Hepatocyte (in vitro differentiated cells): ENCODE results near the gene SBNO2. TPM values are rescaled to one million over a fixed set of nuclear protein-coding genes. Genes with fewer than 3 reads are reported as not detected.

ENCODE experiments used
- DNase-seq: peaks from one replicate; pipeline ENCODE4 v3.0.0-alpha.2; 2016; ENCODE audit warnings: low spot score
- H2AFZ ChIP-seq: fragments of 200-600 bp; sonication (generic); 2 replicates; pipeline ENCODE4 v1.6.0; 2016; ENCODE audit warnings: antibody characterized with exemption, mild to moderate bottlenecking
- H3K27ac ChIP-seq: fragments of 200-600 bp; sonication (generic); 2 replicates; pipeline ENCODE4 v1.5.1; 2016; ENCODE audit warnings: mild to moderate bottlenecking
- H3K27me3 ChIP-seq: fragments of 200-600 bp; sonication (generic); 2 replicates; pipeline ENCODE4 v1.6.1; 2016
- H3K36me3 ChIP-seq: fragments of 200-600 bp; sonication (generic); replicated peaks from 2 replicates; pipeline ENCODE4 v1.5.1; 2016; ENCODE audit warnings: low read depth; ENCODE audit not compliant: insufficient read depth
- H3K4me1 ChIP-seq: fragments of 200-600 bp; sonication (generic); 2 replicates; pipeline ENCODE4 v1.5.1; 2016; ENCODE audit warnings: mild to moderate bottlenecking, moderate library complexity; ENCODE audit not compliant: insufficient read depth
- H3K4me2 ChIP-seq: fragments of 200-600 bp; sonication (generic); 2 replicates; pipeline ENCODE4 v1.6.0; 2016
- H3K4me3 ChIP-seq: fragments of 200-600 bp; sonication (generic); 2 replicates; pipeline ENCODE4 v1.5.1; 2016; ENCODE audit warnings: mild to moderate bottlenecking
- H3K79me2 ChIP-seq: fragments of 200-600 bp; sonication (generic); 2 replicates; pipeline ENCODE4 v1.6.0; 2017; ENCODE audit warnings: mild to moderate bottlenecking
- H3K9me2 ChIP-seq: fragments of 200-600 bp; sonication (generic); replicated peaks from 2 replicates; pipeline ENCODE4 v1.6.0; 2017; ENCODE audit warnings: mild to moderate bottlenecking; ENCODE audit not compliant: insufficient read depth
- H3K9me3 ChIP-seq: fragments of 200-600 bp; sonication (generic); 2 replicates; pipeline ENCODE4 v1.5.1; 2016; ENCODE audit warnings: low read depth, mild to moderate bottlenecking
- H4K20me1 ChIP-seq: fragments of 200-600 bp; sonication (generic); 2 replicates; pipeline ENCODE4 v1.6.0; 2016; ENCODE audit warnings: mild to moderate bottlenecking; ENCODE audit not compliant: insufficient read depth, poor library complexity, severe bottlenecking
- EZH2 ChIP-seq: fragments of 200-600 bp; sonication (generic); IDR thresholded peaks from 2 replicates; pipeline ENCODE4 v1.6.1; 2016; ENCODE audit warnings: antibody characterized with exemption, mild to moderate bottlenecking, borderline replicate concordance
- EZH2phosphoT487 ChIP-seq: fragments of 200-600 bp; sonication (generic); IDR thresholded peaks from one replicate; pipeline ENCODE4 v1.6.1; 2018; ENCODE audit warnings: antibody characterized with exemption, mild to moderate bottlenecking, low read depth, moderate library complexity; ENCODE audit not compliant: unreplicated experiment, severe bottlenecking
- WGBS: methylation state at CpG from one replicate; pipeline ENCODE4 v1.1.6; 2016; ENCODE audit warnings: low lambda C conversion rate; ENCODE audit errors: missing lambda C conversion rate; 5-methylcytosine and 5-hydroxymethylcytosine counted together
- polyA plus RNA-seq: library from polyadenylated mRNA; unstranded; fragments of >200 nt; fragmentation: Nextera tagmentation; extraction: Ambion mirVana; gene quantifications from 2 replicates; pipeline ENCODE4 v1.2.1, GENCODE V29; 2016
- total RNA-seq: library from RNA; depleted of rRNA; stranded (reverse); fragments of >200 nt; gene quantifications from 2 replicates; pipeline ENCODE4 v1.2.3, GENCODE V29; 2014
- TF ChIP-seq, protein P1 (sequence below): fragments of 200-600 bp; sonication (generic); IDR thresholded peaks from 2 replicates; pipeline ENCODE4 v1.5.1; 2016; ENCODE audit warnings: antibody characterized with exemption, mild to moderate bottlenecking; ENCODE audit not compliant: poor library complexity

Gene SBNO2
- total and polyA plus RNA-seq, 2 experiments from 2014 or later = 12.7 to 15.6 TPM

DNA sequence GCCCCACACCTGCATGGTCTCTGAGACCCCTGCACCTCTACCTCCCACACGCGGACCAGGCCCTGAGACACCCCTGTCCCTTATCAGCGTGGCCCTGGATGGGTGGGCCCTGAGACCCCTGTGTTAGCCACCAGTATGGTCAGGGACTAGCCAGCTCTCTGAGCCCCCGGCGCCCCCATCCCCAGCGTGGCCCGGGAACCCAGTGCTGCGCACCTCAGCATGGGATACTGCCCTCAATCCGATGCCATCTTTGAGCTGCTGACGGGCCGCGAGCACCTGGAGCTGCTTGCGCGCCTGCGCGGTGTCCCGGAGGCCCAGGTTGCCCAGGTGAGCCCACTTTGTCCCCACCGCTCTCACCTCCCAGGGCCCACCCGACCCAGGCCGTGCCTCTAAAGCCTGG, 112.1 kb downstream of the SBNO2 start:
- no peaks in the 10 kb centered on the region for H3K9me2 ChIP-seq
- no peak for DNase-seq
- no peak overlapping the region for H3K4me2 ChIP-seq
- peaks cover 23% of the 10 kb centered on the region for H3K4me1 ChIP-seq
- H3K9me3 ChIP-seq = peaks cover 4% of the 10 kb centered on the region
- WGBS = over 99% methylated on average over 20 of the region's 20 CpGs
- no peaks in the 10 kb centered on the region for H4K20me1 ChIP-seq
- TF ChIP-seq EZH2 (no peak), EZH2phosphoT487 (no peak)
- TF ChIP-seq, protein P1, sequence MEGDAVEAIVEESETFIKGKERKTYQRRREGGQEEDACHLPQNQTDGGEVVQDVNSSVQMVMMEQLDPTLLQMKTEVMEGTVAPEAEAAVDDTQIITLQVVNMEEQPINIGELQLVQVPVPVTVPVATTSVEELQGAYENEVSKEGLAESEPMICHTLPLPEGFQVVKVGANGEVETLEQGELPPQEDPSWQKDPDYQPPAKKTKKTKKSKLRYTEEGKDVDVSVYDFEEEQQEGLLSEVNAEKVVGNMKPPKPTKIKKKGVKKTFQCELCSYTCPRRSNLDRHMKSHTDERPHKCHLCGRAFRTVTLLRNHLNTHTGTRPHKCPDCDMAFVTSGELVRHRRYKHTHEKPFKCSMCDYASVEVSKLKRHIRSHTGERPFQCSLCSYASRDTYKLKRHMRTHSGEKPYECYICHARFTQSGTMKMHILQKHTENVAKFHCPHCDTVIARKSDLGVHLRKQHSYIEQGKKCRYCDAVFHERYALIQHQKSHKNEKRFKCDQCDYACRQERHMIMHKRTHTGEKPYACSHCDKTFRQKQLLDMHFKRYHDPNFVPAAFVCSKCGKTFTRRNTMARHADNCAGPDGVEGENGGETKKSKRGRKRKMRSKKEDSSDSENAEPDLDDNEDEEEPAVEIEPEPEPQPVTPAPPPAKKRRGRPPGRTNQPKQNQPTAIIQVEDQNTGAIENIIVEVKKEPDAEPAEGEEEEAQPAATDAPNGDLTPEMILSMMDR = no peak
- H3K27ac ChIP-seq = no peak overlapping the region
- no peaks in the 10 kb centered on the region for H3K79me2 ChIP-seq
- H3K4me3 ChIP-seq = no peak overlapping the region
- peaks cover 3% of the 10 kb centered on the region for H3K27me3 ChIP-seq
- H2AFZ ChIP-seq = no peak overlapping the region
- H3K36me3 ChIP-seq = no peaks in the 10 kb centered on the region

DNA sequence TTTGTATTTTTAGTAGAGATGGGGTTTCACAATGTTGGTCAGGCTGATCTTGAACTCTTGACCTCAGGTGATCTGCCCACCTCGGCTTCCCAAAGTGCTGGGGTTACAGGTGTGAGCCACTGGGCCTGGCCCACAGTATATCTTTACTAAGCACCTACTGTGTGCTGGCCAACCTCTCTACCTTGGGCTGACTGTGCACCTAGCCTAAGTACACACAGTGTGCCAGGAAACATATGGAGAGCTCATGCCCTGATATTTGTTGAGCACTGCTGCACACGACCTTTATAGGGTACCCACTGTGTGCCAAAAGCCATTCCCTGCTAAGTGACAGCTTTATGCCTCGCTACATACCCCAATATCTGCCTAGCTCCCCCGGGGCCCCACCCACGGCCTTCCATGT, 113.4 kb downstream of the SBNO2 start:
- H3K4me3 ChIP-seq = no peak overlapping the region
- no peaks in the 10 kb centered on the region for H4K20me1 ChIP-seq
- no peak overlapping the region for H2AFZ ChIP-seq
- no peaks in the 10 kb centered on the region for H3K9me2 ChIP-seq
- H3K27me3 ChIP-seq = no peaks in the 10 kb centered on the region
- no peak overlapping the region for H3K4me2 ChIP-seq
- no peak overlapping the region for H3K27ac ChIP-seq
- no peak for DNase-seq
- H3K36me3 ChIP-seq = no peaks in the 10 kb centered on the region
- H3K79me2 ChIP-seq = no peaks in the 10 kb centered on the region
- peaks cover 4% of the 10 kb centered on the region for H3K9me3 ChIP-seq
- peaks cover 12% of the 10 kb centered on the region for H3K4me1 ChIP-seq
- WGBS = 87% methylated on average over 5 of the region's 5 CpGs
- TF ChIP-seq, protein P1 = no peak
- no peak for TF ChIP-seq EZH2
- no peak for TF ChIP-seq EZH2phosphoT487

DNA sequence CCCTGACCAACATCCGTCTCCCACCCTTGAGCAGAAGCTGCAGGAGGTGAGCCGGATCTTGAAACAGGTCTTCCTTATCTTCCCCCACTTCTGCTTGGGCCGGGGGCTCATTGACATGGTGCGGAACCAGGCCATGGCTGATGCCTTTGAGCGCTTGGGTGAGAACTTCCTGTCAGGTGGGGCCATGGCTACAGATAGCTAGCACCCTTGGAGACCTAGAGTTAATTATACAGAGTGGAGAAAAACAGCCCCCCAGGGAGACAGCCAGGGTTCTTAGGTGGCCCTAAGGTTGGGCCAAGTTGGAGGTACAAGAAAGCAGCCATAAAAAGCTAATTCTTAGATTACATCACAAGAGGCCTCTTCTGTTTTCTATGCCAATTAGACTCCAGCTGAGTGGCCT, 116.0 kb downstream of the SBNO2 start:
- Histone ChIP-seq H3K27ac (no peak overlapping the region), H3K9me3 (peaks cover 4% of the 10 kb centered on the region), H3K9me2 (no peaks in the 10 kb centered on the region), H2AFZ (no peak overlapping the region), H3K79me2 (no peaks in the 10 kb centered on the region), H3K4me2 (no peak overlapping the region), H4K20me1 (no peaks in the 10 kb centered on the region), H3K4me3 (no peak overlapping the region), H3K27me3 (no peaks in the 10 kb centered on the region), H3K4me1 (no peaks in the 10 kb centered on the region), H3K36me3 (no peaks in the 10 kb centered on the region)
- TF ChIP-seq EZH2phosphoT487 = no peak
- TF ChIP-seq EZH2 = no peak
- TF ChIP-seq, protein P1 = no peak
- 99% methylated on average over 5 of the region's 5 CpGs for WGBS
- DNase-seq = no peak

Other genes starting within 250 kb of the SBNO2 start
- gene ARID3A, start 248.2 kb downstream of the SBNO2 start, total RNA-seq = 95.9 and 122 TPM in 2 replicates
- gene ARID3A, start 248.2 kb downstream of the SBNO2 start, polyA plus RNA-seq = 180 and 203 TPM in 2 replicates
- gene WDR18, start 189.9 kb downstream of the SBNO2 start, total RNA-seq = 57.8 and 60.0 TPM in 2 replicates
- gene WDR18, start 189.9 kb downstream of the SBNO2 start, polyA plus RNA-seq = 160 and 169 TPM in 2 replicates
- 0.30 and 0.64 TPM in 2 replicates for gene GRIN3B, start 173.8 kb downstream of the SBNO2 start, total RNA-seq
- gene GRIN3B, start 173.8 kb downstream of the SBNO2 start, polyA plus RNA-seq = 0.48 and 0.49 TPM in 2 replicates
- 108 and 169 TPM in 2 replicates for gene TMEM259, start 153.1 kb downstream of the SBNO2 start, total RNA-seq
- gene TMEM259, start 153.1 kb downstream of the SBNO2 start, polyA plus RNA-seq = 311 and 383 TPM in 2 replicates
- gene RNU6-2, start 152.7 kb downstream of the SBNO2 start, total RNA-seq = not detected in 2 replicates
- not detected in 2 replicates for gene RNU6-2, start 152.7 kb downstream of the SBNO2 start, polyA plus RNA-seq
- gene CNN2, start 147.7 kb downstream of the SBNO2 start, total RNA-seq = 88.5 and 115 TPM in 2 replicates
- 229 and 247 TPM in 2 replicates for gene CNN2, start 147.7 kb downstream of the SBNO2 start, polyA plus RNA-seq
- 8.2 and 17.8 TPM in 2 replicates for gene ABCA7, start 134.2 kb downstream of the SBNO2 start, total RNA-seq
- 26.8 and 38.1 TPM in 2 replicates for gene ABCA7, start 134.2 kb downstream of the SBNO2 start, polyA plus RNA-seq
- gene ARHGAP45, start 107.1 kb downstream of the SBNO2 start, total RNA-seq = 11.0 and 12.9 TPM in 2 replicates
- 16.0 and 18.3 TPM in 2 replicates for gene ARHGAP45, start 107.1 kb downstream of the SBNO2 start, polyA plus RNA-seq
- 126 and 170 TPM in 2 replicates for gene POLR2E, start 78.9 kb downstream of the SBNO2 start, total RNA-seq
- gene POLR2E, start 78.9 kb downstream of the SBNO2 start, polyA plus RNA-seq = 326 and 328 TPM in 2 replicates
- gene GPX4, start 70.3 kb downstream of the SBNO2 start, total RNA-seq = 524 and 539 TPM in 2 replicates
- gene GPX4, start 70.3 kb downstream of the SBNO2 start, polyA plus RNA-seq = 729 and 735 TPM in 2 replicates
- gene STK11, start 31.5 kb upstream of the SBNO2 start, total RNA-seq = 48.9 and 53.3 TPM in 2 replicates
- gene STK11, start 31.5 kb upstream of the SBNO2 start, polyA plus RNA-seq = 73.8 and 76.6 TPM in 2 replicates
- 1.1 and 4.2 TPM in 2 replicates for gene CBARP, start 63.7 kb upstream of the SBNO2 start, total RNA-seq
- 7.1 and 10.7 TPM in 2 replicates for gene CBARP, start 63.7 kb upstream of the SBNO2 start, polyA plus RNA-seq
- gene ATP5F1D, start 67.5 kb upstream of the SBNO2 start, total RNA-seq = 54.0 and 64.1 TPM in 2 replicates
- 291 and 297 TPM in 2 replicates for gene ATP5F1D, start 67.5 kb upstream of the SBNO2 start, polyA plus RNA-seq
- gene MIDN, start 74.3 kb upstream of the SBNO2 start, total RNA-seq = 28.7 and 30.1 TPM in 2 replicates
- 94.6 and 98.4 TPM in 2 replicates for gene MIDN, start 74.3 kb upstream of the SBNO2 start, polyA plus RNA-seq
- gene CIRBP, start 95.1 kb upstream of the SBNO2 start, total RNA-seq = 212 and 361 TPM in 2 replicates
- gene CIRBP, start 95.1 kb upstream of the SBNO2 start, polyA plus RNA-seq = 202 and 261 TPM in 2 replicates
- gene FAM174C, start 101.3 kb upstream of the SBNO2 start, total RNA-seq = 25.5 TPM in 2 replicates
- gene FAM174C, start 101.3 kb upstream of the SBNO2 start, polyA plus RNA-seq = 79.9 and 89.5 TPM in 2 replicates
- gene EFNA2, start 111.6 kb upstream of the SBNO2 start, total RNA-seq = 11.0 and 14.2 TPM in 2 replicates
- gene EFNA2, start 111.6 kb upstream of the SBNO2 start, polyA plus RNA-seq = 1.3 and 1.8 TPM in 2 replicates
- gene NDUFS7, start 209.6 kb upstream of the SBNO2 start, total RNA-seq = 81.6 and 130 TPM in 2 replicates
- 270 and 276 TPM in 2 replicates for gene NDUFS7, start 209.6 kb upstream of the SBNO2 start, polyA plus RNA-seq
- 121 and 122 TPM in 2 replicates for gene GAMT, start 227.3 kb upstream of the SBNO2 start, total RNA-seq
- gene GAMT, start 227.3 kb upstream of the SBNO2 start, polyA plus RNA-seq = 148 and 170 TPM in 2 replicates
- 42.4 and 46.8 TPM in 2 replicates for gene DAZAP1, start 233.3 kb upstream of the SBNO2 start, total RNA-seq
- 35.8 and 37.9 TPM in 2 replicates for gene DAZAP1, start 233.3 kb upstream of the SBNO2 start, polyA plus RNA-seq